DOHH2 (cell line): Measurements from ENCODE around the gene PPP1R3E.
A peak's percentile ranks its signal among the peaks of the same experiment; 100 is the strongest.

Experiments used
- H3F3A ChIP-seq: fragments of 200-600 bp; sonication (generic), shearing (Covaris generic); 2 replicates; pipeline ENCODE4 v1.6.0; 2016; ENCODE audit warnings: antibody characterized with exemption, mild to moderate bottlenecking; ENCODE audit not compliant: control insufficient read depth, insufficient read depth
- H3K27ac ChIP-seq: fragments of 200-600 bp; sonication (generic); 2 replicates; pipeline ENCODE4 v1.5.1; 2014; ENCODE audit warnings: low read depth, mild to moderate bottlenecking, low read length, moderate library complexity
- H3K27me3 ChIP-seq: fragments of 200-600 bp; sonication (generic); 2 replicates; pipeline ENCODE4 v1.6.1; 2014; ENCODE audit warnings: mild to moderate bottlenecking, low read length, mixed read lengths; ENCODE audit not compliant: control insufficient read depth
- H3K36me3 ChIP-seq: fragments of 200-600 bp; sonication (generic); 2 replicates; pipeline ENCODE4 v1.6.1; 2014; ENCODE audit warnings: mild to moderate bottlenecking, low read length, moderate library complexity, mixed read lengths; ENCODE audit not compliant: control insufficient read depth
- H3K4me1 ChIP-seq: fragments of 200-600 bp; sonication (generic); 2 replicates; pipeline ENCODE4 v1.6.1; 2014; ENCODE audit warnings: mild to moderate bottlenecking, low read length, mixed read lengths; ENCODE audit not compliant: control insufficient read depth
- H3K4me2 ChIP-seq: fragments of 200-600 bp; sonication (generic); 2 replicates; pipeline ENCODE4 v1.6.0; 2014; ENCODE audit warnings: mild to moderate bottlenecking, low read length, moderate library complexity
- H3K4me3 ChIP-seq: fragments of 200-600 bp; sonication (generic); 2 replicates; pipeline ENCODE4 v1.5.1; 2014; ENCODE audit warnings: mild to moderate bottlenecking, low read length, mixed read lengths
- H3K79me2 ChIP-seq: fragments of 200-600 bp; sonication (generic); 2 replicates; pipeline ENCODE4 v1.6.1; 2014; ENCODE audit warnings: mild to moderate bottlenecking, low read length, mixed read lengths; ENCODE audit not compliant: control insufficient read depth
- H3K9me2 ChIP-seq: fragments of 200-600 bp; sonication (generic); replicated peaks from 2 replicates; pipeline ENCODE4 v1.6.1; 2014; ENCODE audit warnings: mild to moderate bottlenecking, low read length, mixed read lengths; ENCODE audit not compliant: control insufficient read depth
- H3K9me3 ChIP-seq: fragments of 200-600 bp; sonication (generic); 2 replicates; pipeline ENCODE4 v1.6.1; 2014; ENCODE audit warnings: antibody characterized with exemption, low read length, mixed read lengths; ENCODE audit not compliant: control insufficient read depth, insufficient read depth
- H4K20me1 ChIP-seq: fragments of 200-600 bp; sonication (generic); 2 replicates; pipeline ENCODE4 v1.6.0; 2014; ENCODE audit warnings: low read depth, mild to moderate bottlenecking, antibody characterized with exemption, low read length, moderate library complexity; ENCODE audit not compliant: control insufficient read depth, insufficient read depth
- CTCF ChIP-seq: fragments of 200-600 bp; sonication (generic); IDR thresholded peaks from one replicate; pipeline ENCODE4 v1.5.1; 2014; ENCODE audit warnings: antibody characterized with exemption, mild to moderate bottlenecking, low read depth, low read length; ENCODE audit not compliant: poor library complexity, severe bottlenecking
- EZH2phosphoT487 ChIP-seq: fragments of 200-600 bp; sonication (generic); IDR thresholded peaks from 2 replicates; pipeline ENCODE4 v1.6.1; 2017; ENCODE audit warnings: borderline replicate concordance, mild to moderate bottlenecking, antibody characterized with exemption, low read length, moderate library complexity, mixed read lengths

PPP1R3E gene

GRCh38 chr14:23320584-23321571 is 18.2 kb upstream of the PPP1R3E start, which contains the start of gene PABPN1:
Gene PABPN1, plus strand, starts transcription at chr14:23321457. Its CDS starts 13 bp downstream, at chr14:23321470.
- Histone ChIP-seq H3K4me2 (peak within 1 kb of the TSS; percentile 84), H3K9me2 (no peaks in the 10 kb centered on the region), H3K4me3 (peak within 1 kb of the TSS; percentile 98), H3F3A (peaks cover 17% of the 10 kb centered on the region), H4K20me1 (no peaks in the 10 kb centered on the region; the same call in 1 of the 2 replicates), H3K79me2 (peaks cover 37% of the 10 kb centered on the region), H3K9me3 (no peaks in the 10 kb centered on the region), H3K36me3 (peaks cover 51% of the 10 kb centered on the region), H3K27ac (peak within 1 kb of the TSS; percentile 76), H3K27me3 (no peaks in the 10 kb centered on the region), H3K4me1 (peaks cover 22% of the 10 kb centered on the region)
- TF ChIP-seq CTCF (no peak), EZH2phosphoT487 (no peak)

- H3K4me2 ChIP-seq = peak overlapping the region; percentile 84
- peak overlapping the region; percentile 87 for H3K4me3 ChIP-seq
- peak overlapping the region; percentile 76 for H3K27ac ChIP-seq
- no peaks in the 10 kb centered on the region; the same call in 1 of the 2 replicates for H4K20me1 ChIP-seq
- H3K4me1 ChIP-seq = peaks cover 22% of the 10 kb centered on the region
- TF ChIP-seq CTCF (no peak), EZH2phosphoT487 (no peak)
- no peaks in the 10 kb centered on the region for H3K9me2 ChIP-seq
- H3K27me3 ChIP-seq = no peaks in the 10 kb centered on the region
- H3K36me3 ChIP-seq = peaks cover 44% of the 10 kb centered on the region
- peaks cover 11% of the 10 kb centered on the region for H3F3A ChIP-seq
- H3K9me3 ChIP-seq = no peaks in the 10 kb centered on the region
- peaks cover 37% of the 10 kb centered on the region for H3K79me2 ChIP-seq
Measured at GRCh38 chr14:23319746-23320583, 17.3 kb upstream of the PPP1R3E start.

GRCh38 chr14:23316300-23316699 is 13.6 kb upstream of the PPP1R3E start:
- Histone ChIP-seq H4K20me1 (no peaks in the 10 kb centered on the region), H3K9me2 (no peaks in the 10 kb centered on the region), H3K27me3 (no peaks in the 10 kb centered on the region), H3K9me3 (no peaks in the 10 kb centered on the region), H3K4me3 (no peak overlapping the region), H3K36me3 (peaks cover 16% of the 10 kb centered on the region), H3K4me2 (no peak overlapping the region), H3K79me2 (peaks cover 7% of the 10 kb centered on the region; the same call in 1 of the 2 replicates), H3K4me1 (peaks cover 11% of the 10 kb centered on the region), H3K27ac (no peak overlapping the region), H3F3A (peaks cover 5% of the 10 kb centered on the region)
- TF ChIP-seq EZH2phosphoT487 (no peak), CTCF (no peak)
